Gastroesophageal sphincter (tissue), 4 donors: ENCODE results near the gene NUDT15. TPM values are rescaled to one million over a fixed set of nuclear protein-coding genes. Genes with fewer than 3 reads are reported as not detected.
"Not testable (repeated sequence)": the region's sequence is repeated elsewhere in the genome, so short reads cannot be mapped to it uniquely, and the experiment has no call there.

Experiments used
- ATAC-seq: fragments of 150-250 bp; one replicate; pipeline ENCODE4 v1.9.1; 2016; ENCODE audit warnings: mild to moderate bottlenecking, moderate library complexity
- H3K27ac ChIP-seq, 4 donors: fragments of 200-600 bp; sonication (generic) in 3 of 4; 1 replicate in 3 of 4; 2 replicates in 1 of 4; pipeline ENCODE4 v1.5.1; 2016 to 2019
- H3K27me3 ChIP-seq: fragments of 200-600 bp; sonication (generic); one replicate; pipeline ENCODE4 v1.5.1; 2019
- H3K36me3 ChIP-seq, 2 donors: fragments of 200-600 bp; sonication (generic); one replicate each; pipeline ENCODE4 v1.5.1; 2019; ENCODE audit warnings: control low read depth in 1 of 2
- H3K4me1 ChIP-seq, 3 donors: fragments of 200-600 bp; sonication (generic); 1 replicate in 2 of 3; 2 replicates in 1 of 3; pipeline ENCODE4 v1.5.1; 2016 to 2019; ENCODE audit warnings: control low read depth in 2 of 3
- H3K4me3 ChIP-seq, 2 donors: fragments of 200-600 bp; sonication (generic); one replicate each; pipeline ENCODE4 v1.5.1; 2019; ENCODE audit warnings: mild to moderate bottlenecking in 1 of 2, moderate library complexity in 1 of 2
- H3K9me3 ChIP-seq, 3 donors: fragments of 200-600 bp; sonication (generic); one replicate each; pipeline ENCODE4 v1.5.1; 2017 to 2019; ENCODE audit warnings: control low read depth in 2 of 3
- EP300 ChIP-seq: sonication (generic); formaldehyde crosslinking; IDR thresholded peaks from one replicate; pipeline ENCODE4 v1.6.1; 2017; ENCODE audit warnings: antibody characterized with exemption, mild to moderate bottlenecking
- POLR2A ChIP-seq, 2 donors: fragments of 450-650 bp; IDR thresholded peaks; one replicate each; pipeline ENCODE4 v1.6.1; 2017; ENCODE audit warnings: antibody characterized with exemption in 2 of 2, mild to moderate bottlenecking in 2 of 2, moderate library complexity in 1 of 2
- POLR2AphosphoS5 ChIP-seq: sonication (generic); formaldehyde crosslinking; IDR thresholded peaks from one replicate; pipeline ENCODE4 v1.6.1; 2017; ENCODE audit warnings: antibody characterized with exemption
- WGBS, 2 donors: methylation state at CpG; one replicate each; pipeline ENCODE4 v1.1.5; 2018; ENCODE audit warnings: low coverage in 1 of 2; 5-methylcytosine and 5-hydroxymethylcytosine counted together
- total RNA-seq, 4 donors: library from RNA; depleted of rRNA; stranded (reverse); fragments of >200 nt; gene quantifications; one replicate each; pipeline ENCODE4 v1.1.0, GENCODE V29; 2016
- TF ChIP-seq, protein P1 (sequence below), 4 experiments: fragments of 200-600 bp in 2 of 4; fragments of 450-650 bp in 2 of 4; sonication (generic) in 1 of 4; IDR thresholded peaks; one replicate each; pipeline ENCODE4 v1.5.1; 2017 to 2019; ENCODE audit warnings: antibody characterized with exemption in 4 of 4, mild to moderate bottlenecking in 2 of 4, moderate library complexity in 2 of 4

The NUDT15 gene
- total RNA-seq, 4 donors from 2014 or later = 6.1 to 7.5 (median 7.4) TPM

- no peak overlapping the region for H3K4me3 ChIP-seq
- H3K36me3 ChIP-seq = peaks cover 4 to 82% of the 10 kb centered on the region in 2 donors
- H3K27me3 ChIP-seq = no peaks in the 10 kb centered on the region
- H3K9me3 ChIP-seq = no peaks in the 10 kb centered on the region
- 69 to 86% methylated on average over 3 of the region's 3 CpGs for WGBS, 2 donors
- no peak for ATAC-seq
- H3K4me1 ChIP-seq = no peaks in the 10 kb centered on the region
- TF ChIP-seq EP300 (no peak), POLR2A (IDR thresholded peaks at IDR 0.05) (no peak), POLR2AphosphoS5 (no peak)
- TF ChIP-seq, protein P1, sequence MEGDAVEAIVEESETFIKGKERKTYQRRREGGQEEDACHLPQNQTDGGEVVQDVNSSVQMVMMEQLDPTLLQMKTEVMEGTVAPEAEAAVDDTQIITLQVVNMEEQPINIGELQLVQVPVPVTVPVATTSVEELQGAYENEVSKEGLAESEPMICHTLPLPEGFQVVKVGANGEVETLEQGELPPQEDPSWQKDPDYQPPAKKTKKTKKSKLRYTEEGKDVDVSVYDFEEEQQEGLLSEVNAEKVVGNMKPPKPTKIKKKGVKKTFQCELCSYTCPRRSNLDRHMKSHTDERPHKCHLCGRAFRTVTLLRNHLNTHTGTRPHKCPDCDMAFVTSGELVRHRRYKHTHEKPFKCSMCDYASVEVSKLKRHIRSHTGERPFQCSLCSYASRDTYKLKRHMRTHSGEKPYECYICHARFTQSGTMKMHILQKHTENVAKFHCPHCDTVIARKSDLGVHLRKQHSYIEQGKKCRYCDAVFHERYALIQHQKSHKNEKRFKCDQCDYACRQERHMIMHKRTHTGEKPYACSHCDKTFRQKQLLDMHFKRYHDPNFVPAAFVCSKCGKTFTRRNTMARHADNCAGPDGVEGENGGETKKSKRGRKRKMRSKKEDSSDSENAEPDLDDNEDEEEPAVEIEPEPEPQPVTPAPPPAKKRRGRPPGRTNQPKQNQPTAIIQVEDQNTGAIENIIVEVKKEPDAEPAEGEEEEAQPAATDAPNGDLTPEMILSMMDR (IDR thresholded peaks at IDR 0.05) = no peak
- H3K27ac ChIP-seq = no peak overlapping the region
Observed at GRCh38 chr13:48050550-48050949, 13.0 kb downstream of the NUDT15 start.

DNA sequence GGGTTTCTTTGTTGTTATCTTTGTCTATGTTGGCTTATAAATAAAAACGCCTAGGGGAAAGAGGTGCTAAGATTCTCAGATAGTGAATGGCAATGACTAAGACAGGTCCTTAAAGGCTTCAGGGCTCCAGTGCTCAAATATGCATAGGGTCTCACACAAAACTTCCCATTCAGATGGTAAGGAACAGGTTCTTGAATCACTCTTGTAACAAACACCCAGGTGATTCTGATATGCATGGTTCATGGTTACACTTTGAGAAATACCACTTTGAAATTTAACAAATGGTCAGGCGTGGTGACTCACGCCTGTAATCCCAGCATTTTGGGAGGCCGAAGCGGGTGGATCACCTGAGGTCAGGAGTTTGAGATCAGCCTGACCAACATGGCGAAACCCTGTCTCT, 17.1 kb downstream of the NUDT15 start:
- Histone ChIP-seq H3K27ac (no peak overlapping the region), H3K4me3 (no peak overlapping the region), H3K36me3 (peaks cover 0 to 57% of the 10 kb centered on the region in 2 donors), H3K4me1 (no peaks in the 10 kb centered on the region), H3K27me3 (no peaks in the 10 kb centered on the region), H3K9me3 (no peaks in the 10 kb centered on the region)
- TF ChIP-seq, protein P1 (IDR thresholded peaks at IDR 0.05) = no peak
- TF ChIP-seq EP300 (no peak), POLR2AphosphoS5 (no peak), POLR2A (IDR thresholded peaks at IDR 0.05) (no peak)
- ATAC-seq = no peak
- 56 to 86% methylated on average over 1 to 4 of the region's 6 CpGs for WGBS, 2 donors

- no peaks in the 10 kb centered on the region for H3K4me1 ChIP-seq
- no peak overlapping the region for H3K27ac ChIP-seq
- no peak for ATAC-seq
- no peaks in the 10 kb centered on the region for H3K27me3 ChIP-seq
- peaks cover 0 to 46% of the 10 kb centered on the region in 2 donors for H3K36me3 ChIP-seq
- H3K9me3 ChIP-seq = no peaks in the 10 kb centered on the region
- TF ChIP-seq, protein P1 (IDR thresholded peaks at IDR 0.05) = no peak
- TF ChIP-seq POLR2A (IDR thresholded peaks at IDR 0.05) = no peak
- TF ChIP-seq POLR2AphosphoS5 = no peak
- WGBS, 2 donors = 41 to 76% methylated on average over 2 to 5 of the region's 5 CpGs
- H3K4me3 ChIP-seq = no peak overlapping the region
Observed at GRCh38 chr13:48055712-48056111, 18.2 kb downstream of the NUDT15 start.

GRCh38 chr13:48058536-48058935, 21.0 kb downstream of the NUDT15 start:
- H3K27me3 ChIP-seq, H3K9me3 ChIP-seq, H3K27ac ChIP-seq, H3K4me1 ChIP-seq, ATAC-seq, H3K4me3 ChIP-seq: not testable (repeated sequence)
- H3K36me3 ChIP-seq = peaks cover 0 to 28% of the 10 kb centered on the region in 2 donors
- 91 to 96% methylated on average over 5 to 6 of the region's 6 CpGs for WGBS, 2 donors

GRCh38 chr13:48059951-48060350, 22.4 kb downstream of the NUDT15 start:
- WGBS, 2 donors = 55 to 56% methylated on average over 5 of the region's 5 CpGs
- not testable (repeated sequence) for ATAC-seq

GRCh38 chr13:48066310-48066989, 28.9 kb downstream of the NUDT15 start:
- no peak for ATAC-seq
- Histone ChIP-seq H3K4me1 (no peaks in the 10 kb centered on the region), H3K27ac (no peak overlapping the region), H3K4me3 (no peak overlapping the region), H3K36me3 (peaks cover 0 to 76% of the 10 kb centered on the region in 2 donors), H3K9me3 (peaks cover 0 to 25% (median 0%) of the 10 kb centered on the region in 3 donors), H3K27me3 (no peaks in the 10 kb centered on the region)
- no peak for TF ChIP-seq EP300
- TF ChIP-seq, protein P1 (IDR thresholded peaks at IDR 0.05) = no peak
- no peak for TF ChIP-seq POLR2AphosphoS5
- TF ChIP-seq POLR2A (IDR thresholded peaks at IDR 0.05) = no peak
- 90 to 92% methylated on average over 2 of the region's 3 CpGs for WGBS, 2 donors

More at GRCh38 chr13:48059951-48060350, 22.4 kb downstream of the NUDT15 start:
- H3K27ac ChIP-seq, H3K4me3 ChIP-seq, H3K9me3 ChIP-seq, H3K27me3 ChIP-seq, H3K4me1 ChIP-seq: not testable (repeated sequence)
- peaks cover 0 to 17% of the 10 kb centered on the region in 2 donors for H3K36me3 ChIP-seq
